HepG2 (cell line): ENCODE results near the gene ICE2. TPM values are rescaled to one million over a fixed set of nuclear protein-coding genes. Genes with fewer than 3 reads are reported as not detected.

Source experiments
- E2F2 ChIP-seq: sonication (generic); formaldehyde crosslinking; IDR thresholded peaks from 2 replicates; pipeline ENCODE4 v1.4.0; 2020; ENCODE audit warnings: missing genetic modification reagents, borderline replicate concordance
- FOSL2 ChIP-seq: sonication (generic); formaldehyde crosslinking; IDR thresholded peaks from 2 replicates; pipeline ENCODE4 v1.4.0; 2020; ENCODE audit warnings: missing genetic modification reagents
- KDM1A ChIP-seq: IDR thresholded peaks from 2 replicates; pipeline ENCODE4 v1.6.1; 2016; ENCODE audit warnings: missing compliant biosample characterization
- NR2F1 ChIP-seq, 2 experiments: fragments of 450-650 bp in 1 of 2; formaldehyde crosslinking in 1 of 2; IDR thresholded peaks; 2 replicates each; pipeline versions ENCODE4 v1.5.0 to v1.6.1; 2016 to 2020; ENCODE audit warnings: mild to moderate bottlenecking in 1 of 2, missing compliant biosample characterization in 1 of 2, missing genetic modification reagents in 1 of 2, moderate library complexity in 1 of 2
- PLRG1 ChIP-seq: fragments of 450-650 bp; conservative IDR thresholded peaks from 2 replicates; pipeline ENCODE4 v1.6.1; 2016
- PPARG ChIP-seq: conservative IDR thresholded peaks from 2 replicates; pipeline ENCODE4 v1.6.1; 2016; ENCODE audit warnings: missing biosample characterization, missing genetic modification reagents
- SNAPC4 ChIP-seq: sonication (generic); formaldehyde crosslinking; IDR thresholded peaks from 2 replicates; pipeline ENCODE4 v1.4.0; 2020; ENCODE audit warnings: mild to moderate bottlenecking, missing genetic modification reagents
- ZGPAT ChIP-seq: IDR thresholded peaks from 2 replicates; pipeline ENCODE4 v1.6.1; 2016; ENCODE audit warnings: mild to moderate bottlenecking
- ZNF143 ChIP-seq: sonication (generic); formaldehyde crosslinking; IDR thresholded peaks from 2 replicates; pipeline ENCODE4 v1.4.0; 2020; ENCODE audit warnings: missing genetic modification reagents
- ZNF263 ChIP-seq: sonication (generic); formaldehyde crosslinking; IDR thresholded peaks from 2 replicates; pipeline ENCODE4 v1.4.0; 2020; ENCODE audit warnings: missing genetic modification reagents
- ZNF33B ChIP-seq: sonication (generic); formaldehyde crosslinking; IDR thresholded peaks from 2 replicates; pipeline ENCODE4 v1.5.1; 2020; ENCODE audit warnings: mild to moderate bottlenecking, missing genetic modification reagents
- ZNF691 ChIP-seq: sonication (generic); formaldehyde crosslinking; IDR thresholded peaks from 2 replicates; pipeline ENCODE4 v1.4.0; 2020; ENCODE audit warnings: missing genetic modification reagents, low read depth, mild to moderate bottlenecking, borderline replicate concordance
- ZNF878 ChIP-seq: sonication (generic); formaldehyde crosslinking; IDR thresholded peaks from 2 replicates; pipeline ENCODE4 v1.8.1; 2023; ENCODE audit warnings: mild to moderate bottlenecking, missing genetic modification reagents, moderate library complexity
- ZXDC ChIP-seq: sonication (generic); formaldehyde crosslinking; IDR thresholded peaks from 2 replicates; pipeline ENCODE4 v1.5.0; 2020; ENCODE audit warnings: mild to moderate bottlenecking, missing genetic modification reagents
- polyA plus RNA-seq, 8 experiments: library from polyadenylated mRNA; depleted of rRNA in 3 of 8; stranded (reverse) in 7 of 8; unstranded in 1 of 8; fragments of >200 nt; fragmentation: Illumina TruSeq in 4 of 8; extraction: Trizol in 4 of 8; gene quantifications; 2 replicates each; pipeline versions ENCODE4 v1.2.1 to v1.2.3, GENCODE V29; 2011 to 2016; ENCODE audit warnings: low read depth in 4 of 8, missing spikeins in 1 of 8, mixed read lengths in 1 of 8; ENCODE audit not compliant: insufficient read depth in 1 of 8
- total RNA-seq, 5 experiments: library from RNA; depleted of rRNA; stranded (reverse); fragments of >200 nt; fragmentation: Illumina TruSeq; extraction: Trizol; gene quantifications; 2 replicates each; pipeline ENCODE4 v1.2.3, GENCODE V29; 2016; ENCODE audit warnings: low read depth in 1 of 5

Gene ICE2
- total and polyA plus RNA-seq, 2 of the 13 experiments (the other 11 are each of a cell fraction or from before 2014, with no cell fraction given) = 24.8 to 26.4 TPM

GRCh38 chr15:60392986-60393790 lies 85.8 kb downstream of the ICE2 start (continued):
- TF ChIP-seq ZXDC (CRISPR knock-in tag) = no peak
- no peak; the same call in 1 of the 2 replicates for TF ChIP-seq ZNF691 (CRISPR knock-in tag)
- TF ChIP-seq FOSL2 (CRISPR knock-in tag) = peak; percentile 95
- peak; percentile 64 to 81; a peak in 3 of 4 replicates for TF ChIP-seq NR2F1 (CRISPR knock-in tag; IDR thresholded peaks at IDR 0.05)
- TF ChIP-seq ZNF33B (CRISPR knock-in tag) = no peak
- TF ChIP-seq ZNF878 (CRISPR knock-in tag) = peak; percentile 77
- no peak for TF ChIP-seq SNAPC4
- no peak; the same call in 1 of the 2 replicates for TF ChIP-seq ZNF263 (CRISPR knock-in tag)
- no peak for TF ChIP-seq PLRG1
- 0 out of 2 replicates have a peak, but pooled peaks have one; percentile 46 for TF ChIP-seq KDM1A (CRISPR knock-in tag)
- peak; percentile 83 for TF ChIP-seq PPARG (CRISPR knock-in tag)
- TF ChIP-seq ZGPAT (CRISPR knock-in tag) = peak; percentile 91
- TF ChIP-seq E2F2 (CRISPR knock-in tag) = no peak
- peak; percentile 69 for TF ChIP-seq ZNF143 (CRISPR knock-in tag)
